GM21515 (cell line): Measurements from ENCODE around the gene KRTAP12-4.
"Not testable (repeated sequence)": the region's sequence is repeated elsewhere in the genome, so short reads cannot be mapped to it uniquely, and the experiment has no call there.

Experiments
- ATAC-seq: cut with Tn5 transposase; IDR thresholded peaks from one replicate; pipeline ENCODE4 v1.9.1; 2021; ENCODE audit not compliant: unreplicated experiment

Gene KRTAP12-4

DNA sequence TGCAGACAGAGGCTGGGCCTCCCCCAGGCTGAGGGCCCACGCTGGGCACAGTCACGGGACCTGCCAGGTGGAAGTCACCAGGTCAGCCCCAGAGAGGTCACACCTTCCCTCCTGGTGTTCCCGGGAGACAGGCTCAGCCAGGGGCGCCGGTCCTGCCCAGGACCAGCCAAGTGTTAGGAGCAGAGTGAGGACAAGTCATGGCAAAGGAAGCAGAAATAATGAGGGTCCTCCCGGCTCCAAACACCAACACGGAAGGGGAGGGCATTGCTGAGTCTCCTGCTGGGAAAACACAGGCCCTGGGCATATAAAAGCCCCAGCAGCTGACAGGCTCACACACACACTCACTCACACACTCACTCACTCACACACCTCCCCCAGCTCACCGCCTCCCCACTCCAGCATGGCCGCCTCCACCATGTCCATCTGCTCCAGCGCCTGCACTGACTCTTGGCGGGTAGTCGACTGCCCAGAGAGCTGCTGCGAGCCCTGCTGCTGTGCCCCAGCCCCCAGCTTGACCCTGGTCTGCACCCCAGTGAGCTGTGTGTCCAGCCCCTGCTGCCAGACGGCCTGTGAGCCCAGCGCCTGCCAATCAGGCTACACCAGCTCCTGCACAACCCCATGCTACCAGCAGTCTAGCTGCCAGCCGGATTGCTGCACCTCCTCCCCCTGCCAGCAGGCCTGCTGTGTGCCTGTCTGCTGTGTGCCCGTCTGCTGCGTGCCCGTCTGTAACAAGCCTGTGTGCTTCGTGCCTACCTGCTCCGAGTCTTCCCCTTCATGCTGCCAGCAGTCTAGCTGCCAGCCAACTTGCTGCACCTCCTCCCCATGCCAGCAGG, 17.2 kb downstream of the KRTAP12-4 start, which contains the start of gene KRTAP10-10:
KRTAP10-10 (plus strand) TSS at position 339 of the 833 bp plus-strand sequence; CDS start at position 401, 62 bp downstream.
- no peak for ATAC-seq

DNA sequence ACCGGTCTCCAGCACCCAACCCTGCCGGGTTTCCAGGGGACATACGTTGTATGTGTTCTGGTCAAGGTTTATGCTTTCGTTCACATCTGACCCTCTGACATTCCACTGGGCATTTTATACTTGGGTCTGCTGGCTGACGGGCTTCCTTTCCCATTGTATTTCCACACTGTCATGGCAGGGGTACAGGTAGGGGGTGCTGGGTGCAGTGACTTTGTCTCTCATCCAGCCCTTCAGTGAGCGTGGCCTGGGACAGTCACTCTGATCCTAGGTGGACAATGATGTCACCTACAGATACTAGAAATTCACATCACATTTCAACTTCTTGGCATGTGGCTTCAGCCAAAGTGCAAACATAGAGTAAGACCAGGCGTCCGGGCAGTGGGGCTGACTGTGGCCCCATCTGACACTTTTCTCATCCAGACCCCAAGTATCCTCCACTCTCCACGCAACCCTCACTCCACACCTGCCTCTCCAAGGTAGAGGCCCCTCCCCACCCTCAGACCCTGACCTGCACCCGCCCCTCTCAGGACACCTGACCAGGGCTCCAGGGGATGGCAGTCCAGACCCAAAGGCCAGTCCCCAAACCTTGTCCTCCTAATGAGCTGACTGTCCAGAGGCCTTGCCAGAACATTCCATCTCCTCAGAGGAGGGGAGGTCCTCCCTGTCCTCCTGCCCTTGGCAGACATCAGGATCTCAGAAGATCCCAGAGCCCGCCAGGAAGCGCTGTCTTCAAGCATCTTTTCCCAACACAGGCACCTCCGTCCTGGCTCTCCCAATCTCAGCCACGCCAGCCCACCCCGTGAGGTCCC, 18.0 kb downstream of the KRTAP12-4 start:
- ATAC-seq: no peak

- ATAC-seq: no peak
Measured at GRCh38 chr21:44632067-44632466, 22.4 kb downstream of the KRTAP12-4 start.

DNA sequence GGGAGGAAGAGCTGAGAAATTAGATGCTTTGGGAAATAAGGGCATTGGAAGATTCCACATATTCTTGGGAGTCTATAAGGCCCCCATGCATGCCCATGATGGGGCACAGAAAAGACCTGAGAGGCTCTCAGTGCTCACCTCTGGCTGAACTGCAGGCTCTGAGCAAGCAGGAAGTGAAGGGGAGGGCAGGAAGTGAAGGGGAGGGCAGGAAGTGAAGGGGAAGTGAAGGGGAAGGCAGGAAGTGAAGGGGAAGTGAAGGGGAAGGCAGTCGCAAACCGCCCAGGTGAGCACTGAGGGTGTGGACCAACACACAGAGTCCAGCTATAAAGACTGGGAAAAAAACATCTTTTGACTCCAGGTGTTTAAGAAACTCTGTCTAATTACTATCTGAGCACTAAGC, 24.0 kb downstream of the KRTAP12-4 start:
- no peak for ATAC-seq

DNA sequence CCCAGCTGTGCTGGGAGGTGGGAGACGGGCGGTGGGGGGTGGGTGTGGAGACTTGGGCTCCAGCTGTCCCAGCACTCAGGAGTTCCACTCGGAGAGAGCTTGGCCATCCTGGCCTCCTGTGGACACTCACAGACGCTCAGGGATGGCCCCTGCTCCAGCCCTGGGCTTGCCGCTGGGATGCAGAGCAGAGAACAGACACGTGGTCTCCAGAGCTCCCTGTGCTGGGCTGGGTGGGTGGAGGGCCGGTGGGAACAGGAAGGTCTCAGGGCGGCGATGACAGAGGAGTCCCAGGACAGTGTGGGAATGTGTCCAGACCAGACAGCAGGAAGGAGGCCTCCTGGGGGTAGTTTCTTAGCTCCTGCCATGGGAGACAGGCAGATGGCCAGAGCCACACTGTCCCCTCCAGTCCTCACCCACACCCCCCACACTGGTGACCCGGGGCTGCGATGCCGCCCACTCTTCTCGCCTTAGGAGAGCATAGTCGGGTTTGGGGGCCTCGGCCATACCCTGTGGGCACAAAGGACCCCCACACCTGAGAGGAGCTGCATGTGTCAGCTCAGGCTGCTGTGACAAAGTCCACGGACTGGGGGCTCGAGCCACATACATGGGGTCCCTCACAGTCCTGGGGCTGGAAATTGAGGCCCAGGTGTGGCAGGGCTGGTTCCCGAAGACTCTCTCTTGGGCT, 25.6 kb downstream of the KRTAP12-4 start:
- no peak for ATAC-seq

- not testable (repeated sequence) for ATAC-seq
Measured at GRCh38 chr21:44627831-44628233, 26.6 kb downstream of the KRTAP12-4 start.

DNA sequence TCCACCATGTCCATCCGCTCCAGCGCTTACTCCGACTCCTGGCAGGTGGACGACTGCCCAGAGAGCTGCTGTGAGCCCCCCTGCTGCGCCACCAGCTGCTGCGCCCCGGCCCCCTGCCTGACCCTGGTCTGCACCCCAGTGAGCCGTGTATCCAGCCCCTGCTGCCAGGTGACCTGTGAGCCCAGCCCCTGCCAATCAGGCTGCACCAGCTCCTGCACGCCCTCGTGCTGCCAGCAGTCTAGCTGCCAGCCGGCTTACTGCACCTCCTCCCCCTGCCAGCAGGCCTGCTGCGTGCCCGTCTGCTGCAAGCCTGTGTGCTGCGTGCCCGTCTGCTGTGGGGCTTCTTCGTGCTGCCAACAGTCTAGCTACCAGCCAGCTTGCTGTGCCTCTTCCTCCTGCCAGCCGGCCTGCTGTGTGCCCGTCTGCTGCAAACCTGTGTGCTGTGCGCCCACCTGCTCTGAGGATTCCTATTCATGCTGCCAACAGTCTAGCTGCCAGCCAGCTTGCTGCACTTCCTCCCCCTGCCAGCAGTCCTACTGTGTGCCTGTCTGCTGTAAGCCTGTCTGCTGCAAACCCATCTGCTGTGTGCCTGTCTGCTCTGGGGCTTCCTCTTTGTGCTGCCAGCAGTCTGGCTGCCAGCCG, 27.2 kb downstream of the KRTAP12-4 start:
- not testable (repeated sequence) for ATAC-seq

GRCh38 chr21:44626673-44627143, 27.8 kb downstream of the KRTAP12-4 start, which contains the start of gene KRTAP10-9:
KRTAP10-9 (plus strand) TSS chr21:44627093; CDS start chr21:44627172, 79 bp downstream.
- ATAC-seq: no peak

DNA sequence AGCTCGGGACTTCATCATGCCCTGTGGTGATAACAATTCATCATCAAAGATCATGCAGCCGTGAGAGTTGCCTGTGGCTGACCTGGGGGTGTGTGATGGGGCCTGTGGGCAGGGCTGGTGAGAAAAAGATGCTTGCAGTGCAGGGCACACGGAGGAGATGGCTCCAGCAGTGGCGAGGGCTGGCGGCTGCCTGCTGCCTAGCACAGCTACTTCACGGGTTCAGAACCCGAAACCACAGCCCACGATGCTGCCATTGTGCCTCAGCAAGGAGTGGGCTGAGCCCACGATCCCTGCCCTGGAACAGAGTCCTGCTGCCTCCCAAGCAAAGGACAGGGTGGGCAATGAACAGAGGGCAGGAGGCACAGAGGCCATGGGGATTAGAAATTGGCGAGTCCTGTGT, 28.2 kb downstream of the KRTAP12-4 start:
- no peak for ATAC-seq

- no peak for ATAC-seq
Measured at GRCh38 chr21:44625756-44626155, 28.7 kb downstream of the KRTAP12-4 start.

- no peak for ATAC-seq
Measured at GRCh38 chr21:44623575-44623974, 30.9 kb downstream of the KRTAP12-4 start.

GRCh38 chr21:44619886-44620285, 34.6 kb downstream of the KRTAP12-4 start:
- ATAC-seq: no peak

- ATAC-seq: no peak
Measured at GRCh38 chr21:44618909-44619308, 35.5 kb downstream of the KRTAP12-4 start.

DNA sequence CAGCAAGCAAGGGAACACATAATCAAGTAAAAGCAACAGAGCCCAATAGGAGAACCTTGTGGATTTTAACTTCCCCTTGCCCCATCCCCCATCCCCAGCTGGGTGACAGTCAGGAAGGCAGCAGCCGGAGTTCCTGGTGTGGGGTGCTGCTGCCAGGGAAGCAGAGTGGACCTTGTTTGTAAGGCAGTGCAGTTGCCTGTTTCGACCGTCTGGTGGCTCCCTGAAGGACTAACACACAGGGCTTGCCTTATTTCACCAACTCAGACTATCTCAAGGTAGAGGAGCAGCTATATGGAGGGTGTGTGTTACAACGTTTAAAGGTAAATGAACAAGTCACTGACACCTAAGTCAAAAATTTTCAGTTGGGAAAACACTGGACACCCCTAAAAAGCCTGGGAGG, 36.0 kb downstream of the KRTAP12-4 start:
- no peak for ATAC-seq

- ATAC-seq: no peak
Measured at GRCh38 chr21:44617071-44617501, 37.4 kb downstream of the KRTAP12-4 start.

DNA sequence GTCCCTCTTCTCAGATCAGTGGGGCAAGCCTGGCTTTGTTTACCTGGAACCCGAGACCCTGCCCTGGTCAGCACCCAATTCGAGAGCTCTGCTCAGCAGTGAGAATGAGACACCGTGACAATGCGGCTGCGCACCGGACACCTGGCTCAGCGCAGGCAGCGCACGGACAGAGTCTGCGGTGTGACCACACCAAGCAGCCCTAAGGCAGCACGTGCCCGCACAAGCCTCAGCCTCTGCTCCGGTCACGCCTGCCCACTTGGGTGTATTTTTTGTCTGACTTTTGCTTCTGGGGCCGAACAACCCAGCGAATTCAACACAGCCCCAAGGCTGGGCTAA, 37.9 kb downstream of the KRTAP12-4 start:
- no peak for ATAC-seq

GRCh38 chr21:44615911-44616590, 38.4 kb downstream of the KRTAP12-4 start:
- no peak for ATAC-seq

GRCh38 chr21:44615466-44615865, 39.0 kb downstream of the KRTAP12-4 start:
- ATAC-seq: no peak

- ATAC-seq: no peak
Measured at GRCh38 chr21:44614961-44615391, 39.5 kb downstream of the KRTAP12-4 start.

- no peak for ATAC-seq
Measured at GRCh38 chr21:44614161-44614631, 40.3 kb downstream of the KRTAP12-4 start.
